IMR-90 (cell line): ENCODE measurements around the gene FOXO6. TPM values are rescaled to one million over a fixed set of nuclear protein-coding genes. Genes with fewer than 3 reads are reported as not detected.

Experiments used
- ATAC-seq: fragments of 200-7000 bp; cut with Tn5 transposase; 2 replicates; pipeline ENCODE4 v1.9.1; 2020; ENCODE audit warnings: low read depth, mild to moderate bottlenecking, moderate library complexity
- BruUV-seq: library from RNA; stranded (reverse); fragments of 400-500 nt; replicated peaks from 2 replicates; lab custom pipeline; 2021; lab: Mats Ljungman, UMichigan
- CTCF ChIA-PET: fragments of 300-600 bp; formaldehyde crosslinking; extraction: SDS; loops from one replicate; lab custom pipeline; 2021; ENCODE audit warnings: antibody characterized with exemption; lab: Yijun Ruan, JAX
- POLR2A ChIA-PET: fragments of 300-600 bp; sonication (Branson Sonifier 250); formaldehyde crosslinking; loops from one replicate; lab custom pipeline; 2022; ENCODE audit warnings: antibody characterized with exemption; ENCODE audit not compliant: unreplicated experiment; lab: Charles Lee
- DNase-seq: peaks from one replicate; pipeline ENCODE4 v3.0.0; 2013
- H2AFZ ChIP-seq: replicated peaks from 2 replicates; pipeline ENCODE3; 2013; ENCODE audit warnings: low read length, mild to moderate bottlenecking; ENCODE audit not compliant: poor library complexity
- H2AK5ac ChIP-seq: 2 replicates; pipeline ENCODE4 v1.6.1; 2013; ENCODE audit warnings: low read depth, low read length, inconsistent platforms
- H2AK9ac ChIP-seq: replicated peaks from 2 replicates; pipeline ENCODE3; 2013; ENCODE audit warnings: mild to moderate bottlenecking, low read depth, low read length, moderate library complexity; ENCODE audit not compliant: poor library complexity
- H2BK120ac ChIP-seq: 2 replicates; pipeline ENCODE4 v1.6.1; 2013; ENCODE audit warnings: low read depth, low read length, inconsistent platforms
- H2BK15ac ChIP-seq: 3 replicates; pipeline ENCODE4 v1.6.1; 2013; ENCODE audit warnings: low read depth, low read length, inconsistent platforms
- H2BK20ac ChIP-seq: 2 replicates; pipeline ENCODE4 v1.6.1; 2013; ENCODE audit warnings: low read depth, mild to moderate bottlenecking, inconsistent platforms, low read length, moderate library complexity
- H2BK5ac ChIP-seq: 2 replicates; pipeline ENCODE4 v1.6.1; 2013; ENCODE audit warnings: mild to moderate bottlenecking, low read depth, low read length, inconsistent platforms; ENCODE audit not compliant: poor library complexity, severe bottlenecking
- H3K14ac ChIP-seq: replicated peaks from 2 replicates; pipeline ENCODE4 v1.6.1; 2013; ENCODE audit warnings: low read depth, low read length, inconsistent platforms
- H3K18ac ChIP-seq: 2 replicates; pipeline ENCODE4 v1.6.1; 2013; ENCODE audit warnings: low read depth, low read length, control low read depth
- H3K23ac ChIP-seq: 2 replicates; pipeline ENCODE4 v1.6.1; 2013; ENCODE audit warnings: low read depth, low read length, inconsistent platforms
- H3K27ac ChIP-seq: 2 replicates; pipeline ENCODE4 v1.5.1; 2013; ENCODE audit warnings: mild to moderate bottlenecking, control low read depth, low read length; ENCODE audit not compliant: insufficient read depth
- H3K27me3 ChIP-seq: 2 replicates; pipeline ENCODE4 v1.6.1; 2013; ENCODE audit warnings: low read length; ENCODE audit not compliant: control insufficient read depth, insufficient read depth
- H3K36me3 ChIP-seq: 2 replicates; pipeline ENCODE4 v1.6.1; 2013; ENCODE audit warnings: low read length, mixed read lengths; ENCODE audit not compliant: control insufficient read depth, insufficient read depth
- H3K4ac ChIP-seq: 2 replicates; pipeline ENCODE4 v1.6.1; 2013; ENCODE audit warnings: low read depth, low read length, inconsistent platforms
- H3K4me1 ChIP-seq: 2 replicates; pipeline ENCODE4 v1.6.1; 2013; ENCODE audit warnings: low read length, mixed read lengths; ENCODE audit not compliant: control insufficient read depth, insufficient read depth
- H3K4me2 ChIP-seq: 2 replicates; pipeline ENCODE4 v1.6.1; 2013; ENCODE audit warnings: low read depth, mild to moderate bottlenecking, control low read depth, low read length, moderate library complexity
- H3K4me3 ChIP-seq: 2 replicates; pipeline ENCODE4 v1.5.1; 2013; ENCODE audit warnings: low read depth, mild to moderate bottlenecking, control low read depth, low read length, moderate library complexity; ENCODE audit not compliant: insufficient read depth
- H3K56ac ChIP-seq: 2 replicates; pipeline ENCODE4 v1.6.1; 2013; ENCODE audit warnings: low read length, inconsistent platforms; ENCODE audit not compliant: insufficient read depth; ENCODE audit errors: extremely low read depth
- H3K79me1 ChIP-seq, 2 experiments: 2 replicates each; pipeline ENCODE4 v1.6.1; 2013; ENCODE audit warnings: low read length in 2 of 2, inconsistent platforms in 1 of 2, low read depth in 1 of 2
- H3K9ac ChIP-seq: 2 replicates; pipeline ENCODE4 v1.6.1; 2013; ENCODE audit warnings: low read depth, low read length, control low read depth
- H3K9me1 ChIP-seq: 2 replicates; pipeline ENCODE4 v1.6.1; 2013; ENCODE audit warnings: low read length, inconsistent platforms; ENCODE audit not compliant: insufficient read depth
- H3K9me3 ChIP-seq: 2 replicates; pipeline ENCODE4 v1.6.1; 2013; ENCODE audit warnings: low read length; ENCODE audit not compliant: control insufficient read depth, insufficient read depth
- H4K20me1 ChIP-seq: 2 replicates; pipeline ENCODE4 v1.6.1; 2013; ENCODE audit warnings: low read length, inconsistent platforms; ENCODE audit not compliant: insufficient read depth
- H4K5ac ChIP-seq: 2 replicates; pipeline ENCODE4 v1.6.1; 2013; ENCODE audit warnings: mild to moderate bottlenecking, low read depth, low read length, control low read depth
- H4K8ac ChIP-seq, 2 experiments: 2 replicates each; pipeline ENCODE4 v1.6.1; 2013; ENCODE audit warnings: low read depth in 2 of 2, low read length in 2 of 2, control low read depth in 1 of 2, inconsistent platforms in 1 of 2
- H4K91ac ChIP-seq: 2 replicates; pipeline ENCODE4 v1.6.1; 2013; ENCODE audit warnings: low read depth, low read length, inconsistent platforms; ENCODE audit not compliant: insufficient read depth
- BHLHE40 ChIP-seq: fragments of 150-350 bp; IDR thresholded peaks from 2 replicates; pipeline ENCODE4 v1.6.1; 2016; ENCODE audit warnings: mild to moderate bottlenecking, low read depth, low read length
- CHD1 ChIP-seq: IDR thresholded peaks from 2 replicates; pipeline ENCODE4 v1.6.1; 2012; ENCODE audit warnings: low read depth, low read length, improper control_type of control experiment
- MXI1 ChIP-seq: IDR thresholded peaks from 2 replicates; pipeline ENCODE4 v1.6.1; 2012; ENCODE audit warnings: low read depth, mild to moderate bottlenecking, low read length, moderate library complexity, borderline replicate concordance
- WGBS, 2 experiments: methylation state at CpG; one replicate each; pipeline versions ENCODE4 v1.1.5 to v1.1.7; 2013; ENCODE audit warnings: missing lambda C conversion rate in 2 of 2; ENCODE audit not compliant: insufficient read length in 1 of 2; ENCODE audit errors: extremely low coverage in 2 of 2; 5-methylcytosine and 5-hydroxymethylcytosine counted together
- dilution Hi-C: fragments of 300-500 bp; cut with HindIII; formaldehyde crosslinking; loops from one replicate; pipeline ENCODE4 v1.14.3; 2018; ENCODE audit warnings: low sequenced_read_pairs; ENCODE audit not compliant: unreplicated experiment
- in situ Hi-C: fragments of 300-500 bp; cut with MboI; formaldehyde crosslinking; loops from 3 replicates; pipeline ENCODE4 v1.14.3; 2019; ENCODE audit warnings: low sequenced_read_pairs, inconsistent platforms, mixed read lengths
- intact Hi-C: fragments of 100-400 bp; cut with micrococcal nuclease; formaldehyde crosslinking; loops from 2 replicates; pipeline ENCODE4 v1.10.0; 2022
- polyA plus RNA-seq, 3 experiments: library from polyadenylated mRNA; depleted of rRNA; stranded (reverse); fragments of >200 nt; gene quantifications; 2 replicates each; pipeline ENCODE4 v1.2.3, GENCODE V29; 2012; ENCODE audit warnings: low replicate concordance in 1 of 3
- total RNA-seq: library from RNA; depleted of rRNA; stranded (reverse); fragments of >200 nt; gene quantifications from 2 replicates; pipeline ENCODE4 v1.2.3, GENCODE V29; 2012
- TF ChIP-seq, protein P1 (sequence below): fragments of 150-350 bp; IDR thresholded peaks from 2 replicates; pipeline ENCODE4 v1.6.1; 2017; ENCODE audit warnings: mild to moderate bottlenecking, antibody characterized with exemption, low read length, low read depth
- TF ChIP-seq, protein P2 (sequence below): fragments of 150-350 bp; IDR thresholded peaks from 2 replicates; pipeline ENCODE4 v1.6.1; 2016; ENCODE audit warnings: low read depth, mild to moderate bottlenecking, low read length, moderate library complexity, borderline replicate concordance

The FOXO6 gene
- total and polyA plus RNA-seq, 2 of the 4 experiments (the other 2 are of a cell fraction): not detected

DNA sequence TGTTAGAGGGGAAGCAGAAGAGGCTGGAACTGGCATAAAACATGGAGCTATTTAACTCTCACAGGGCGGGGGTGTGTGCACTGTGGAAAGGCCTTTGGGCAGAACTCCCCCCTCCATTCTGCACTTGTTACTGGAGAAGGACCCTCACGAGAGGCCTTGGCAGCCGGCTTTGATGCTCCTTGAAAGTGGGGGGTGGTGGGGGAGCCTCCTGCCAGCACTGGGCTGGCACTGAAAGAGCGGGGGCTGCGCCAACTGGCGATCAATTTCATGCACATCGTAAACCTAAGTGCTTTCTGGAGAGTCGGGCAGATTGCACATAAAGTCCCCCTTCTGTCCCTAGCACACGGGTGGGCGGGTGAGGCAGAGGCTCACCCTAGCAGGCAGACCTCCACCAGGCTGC is 28.9 kb downstream of the FOXO6 start:
- Histone ChIP-seq H3K23ac (no peak overlapping the region), H4K20me1 (no peaks in the 10 kb centered on the region; the same call in none of the 2 replicates), H2AK9ac (no peak overlapping the region), H3K4me2 (no peak overlapping the region), H3K4me3 (no peak overlapping the region), H2BK5ac (no peak overlapping the region), H2AFZ (no peak overlapping the region), H3K9me1 (no peaks in the 10 kb centered on the region), H3K18ac (no peak overlapping the region), H2AK5ac (no peak overlapping the region), H2BK120ac (no peak overlapping the region), H2BK15ac (no peak overlapping the region), H3K9ac (no peak overlapping the region), H2BK20ac (no peak overlapping the region), H3K79me1 (no peaks in the 10 kb centered on the region), H3K4me1 (peaks cover 2% of the 10 kb centered on the region; the same call in 1 of the 2 replicates), H4K5ac (no peak overlapping the region), H3K14ac (no peak overlapping the region), H4K8ac (no peak overlapping the region), H3K27ac (no peak overlapping the region), H3K27me3 (peaks cover 79% of the 10 kb centered on the region), H3K36me3 (no peaks in the 10 kb centered on the region), H3K9me3 (no peaks in the 10 kb centered on the region), H3K56ac (no peak overlapping the region), H3K4ac (no peak overlapping the region), H4K91ac (no peak overlapping the region)
- POLR2A ChIA-PET: no interaction called here
- intact Hi-C loops (no loop called here), dilution Hi-C loops (no loop called here), in situ Hi-C loops (no loop called here)
- no TSS peak for BruUV-seq
- WGBS, 2 experiments: no CpG with 5 or more reads among the region's 10 CpGs
- no peak for DNase-seq
- CTCF ChIA-PET: interaction anchor here (1.2 kb wide), 1 partner anchor 10 kb away, joined by 3 read pairs; no protein-coding TSS in a partner anchor
- ATAC-seq: no peak
- TF ChIP-seq MXI1 (no peak), BHLHE40 (no peak), CHD1 (no peak)
- TF ChIP-seq, protein P1, sequence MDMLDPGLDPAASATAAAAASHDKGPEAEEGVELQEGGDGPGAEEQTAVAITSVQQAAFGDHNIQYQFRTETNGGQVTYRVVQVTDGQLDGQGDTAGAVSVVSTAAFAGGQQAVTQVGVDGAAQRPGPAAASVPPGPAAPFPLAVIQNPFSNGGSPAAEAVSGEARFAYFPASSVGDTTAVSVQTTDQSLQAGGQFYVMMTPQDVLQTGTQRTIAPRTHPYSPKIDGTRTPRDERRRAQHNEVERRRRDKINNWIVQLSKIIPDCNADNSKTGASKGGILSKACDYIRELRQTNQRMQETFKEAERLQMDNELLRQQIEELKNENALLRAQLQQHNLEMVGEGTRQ: no peak
- TF ChIP-seq, protein P2, sequence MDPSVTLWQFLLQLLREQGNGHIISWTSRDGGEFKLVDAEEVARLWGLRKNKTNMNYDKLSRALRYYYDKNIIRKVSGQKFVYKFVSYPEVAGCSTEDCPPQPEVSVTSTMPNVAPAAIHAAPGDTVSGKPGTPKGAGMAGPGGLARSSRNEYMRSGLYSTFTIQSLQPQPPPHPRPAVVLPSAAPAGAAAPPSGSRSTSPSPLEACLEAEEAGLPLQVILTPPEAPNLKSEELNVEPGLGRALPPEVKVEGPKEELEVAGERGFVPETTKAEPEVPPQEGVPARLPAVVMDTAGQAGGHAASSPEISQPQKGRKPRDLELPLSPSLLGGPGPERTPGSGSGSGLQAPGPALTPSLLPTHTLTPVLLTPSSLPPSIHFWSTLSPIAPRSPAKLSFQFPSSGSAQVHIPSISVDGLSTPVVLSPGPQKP: no peak
